HFF-Myc (cell line): ENCODE measurements around the gene VCP.

ENCODE experiments used
- DNase-seq: peaks from one replicate; pipeline ENCODE4 v3.0.0-alpha.2; 2011; ENCODE audit warnings: low read depth; ENCODE audit errors: extremely low read depth
- H3K4me3 ChIP-seq: replicated peaks from 2 replicates; pipeline ENCODE4 v1.5.1; 2011; ENCODE audit warnings: low read depth, mild to moderate bottlenecking, control low read depth, low read length
- TF ChIP-seq, protein P1 (sequence below): IDR thresholded peaks from 2 replicates; pipeline ENCODE4 v1.5.1; 2012; ENCODE audit warnings: mild to moderate bottlenecking, low read depth, low read length, control low read depth; ENCODE audit errors: missing control alignments

The VCP gene

DNA sequence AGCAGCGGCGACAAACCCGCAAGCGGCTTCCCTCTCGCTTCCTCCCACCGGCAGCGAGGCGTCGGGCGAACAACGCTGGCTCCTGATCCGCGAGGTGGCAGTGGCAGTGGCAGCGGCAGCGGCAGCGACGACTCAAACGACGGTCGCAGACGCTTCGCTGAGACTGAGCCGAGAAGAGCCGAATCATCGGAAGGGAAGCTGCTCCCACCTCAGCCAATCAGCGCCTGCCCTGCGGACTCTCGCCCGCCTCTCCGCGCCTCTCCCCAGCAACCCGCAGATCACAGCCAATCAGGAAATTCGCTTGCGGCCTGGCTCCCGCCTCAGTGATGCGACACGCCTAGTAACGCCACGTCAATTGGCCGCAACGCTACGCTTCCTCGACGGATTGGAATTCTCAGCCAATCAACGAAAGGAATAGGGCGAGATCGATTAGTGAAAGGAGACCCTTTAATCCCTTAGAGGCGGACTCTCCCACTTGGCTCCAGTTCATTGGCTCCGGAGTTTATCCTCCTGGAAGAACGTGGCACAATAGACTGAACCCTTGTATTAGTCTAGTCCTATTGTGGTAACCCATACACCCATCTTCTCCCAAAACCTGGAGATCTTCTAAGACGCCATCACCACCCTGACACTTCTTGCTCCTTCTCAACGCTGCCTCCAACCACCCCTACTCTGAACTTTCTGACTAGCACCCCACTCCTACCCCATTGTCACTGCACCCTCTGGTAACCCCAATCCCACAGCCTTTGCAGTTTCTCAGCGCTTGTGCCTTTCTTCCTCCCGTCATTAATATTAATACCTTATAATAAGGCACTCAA, at the start of gene VCP:
VCP (minus strand) TSS at position 165 of the 818 bp plus-strand sequence. CDS start 272 bp downstream, outside the sequence.
- TF ChIP-seq, protein P1, sequence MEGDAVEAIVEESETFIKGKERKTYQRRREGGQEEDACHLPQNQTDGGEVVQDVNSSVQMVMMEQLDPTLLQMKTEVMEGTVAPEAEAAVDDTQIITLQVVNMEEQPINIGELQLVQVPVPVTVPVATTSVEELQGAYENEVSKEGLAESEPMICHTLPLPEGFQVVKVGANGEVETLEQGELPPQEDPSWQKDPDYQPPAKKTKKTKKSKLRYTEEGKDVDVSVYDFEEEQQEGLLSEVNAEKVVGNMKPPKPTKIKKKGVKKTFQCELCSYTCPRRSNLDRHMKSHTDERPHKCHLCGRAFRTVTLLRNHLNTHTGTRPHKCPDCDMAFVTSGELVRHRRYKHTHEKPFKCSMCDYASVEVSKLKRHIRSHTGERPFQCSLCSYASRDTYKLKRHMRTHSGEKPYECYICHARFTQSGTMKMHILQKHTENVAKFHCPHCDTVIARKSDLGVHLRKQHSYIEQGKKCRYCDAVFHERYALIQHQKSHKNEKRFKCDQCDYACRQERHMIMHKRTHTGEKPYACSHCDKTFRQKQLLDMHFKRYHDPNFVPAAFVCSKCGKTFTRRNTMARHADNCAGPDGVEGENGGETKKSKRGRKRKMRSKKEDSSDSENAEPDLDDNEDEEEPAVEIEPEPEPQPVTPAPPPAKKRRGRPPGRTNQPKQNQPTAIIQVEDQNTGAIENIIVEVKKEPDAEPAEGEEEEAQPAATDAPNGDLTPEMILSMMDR: no peak
- peak within 1 kb of the TSS; percentile 91 for H3K4me3 ChIP-seq
- DNase-seq: peak; percentile 99

DNA sequence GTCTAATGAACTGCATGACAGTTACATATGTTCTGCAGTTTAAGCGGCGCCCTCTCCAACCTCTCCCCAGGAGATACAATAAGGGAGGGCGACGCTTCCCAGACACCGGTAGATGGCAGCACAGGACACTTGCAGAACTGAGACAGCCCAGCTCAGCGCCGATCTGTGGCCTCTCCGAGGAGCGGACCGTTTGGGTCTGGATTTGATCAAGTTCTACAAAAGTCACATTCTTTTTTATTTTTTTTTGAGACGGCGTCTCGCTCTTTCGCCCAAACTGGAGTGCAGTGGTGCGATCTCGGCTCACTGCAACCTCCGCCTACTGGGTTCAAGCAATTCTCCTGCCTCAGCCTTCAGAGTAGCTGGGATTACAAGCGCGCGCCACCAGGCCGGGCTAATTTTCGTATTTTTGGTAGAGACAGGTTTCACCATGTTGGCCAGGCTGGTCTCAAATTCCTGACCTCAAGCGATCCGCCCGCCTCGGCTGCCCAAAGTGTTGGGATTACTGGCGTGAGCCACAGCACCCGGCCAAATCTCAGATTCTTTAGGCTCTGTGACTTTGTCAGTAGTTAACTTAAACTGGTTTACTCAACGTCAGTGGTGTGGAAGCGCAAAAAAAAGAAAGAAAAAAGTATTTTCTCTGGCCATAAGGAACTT, 44.6 kb upstream of the VCP start:
- TF ChIP-seq, protein P1: peak; percentile 94
- peak overlapping the region; percentile 58 for H3K4me3 ChIP-seq
- peak; percentile 92 for DNase-seq

DNA sequence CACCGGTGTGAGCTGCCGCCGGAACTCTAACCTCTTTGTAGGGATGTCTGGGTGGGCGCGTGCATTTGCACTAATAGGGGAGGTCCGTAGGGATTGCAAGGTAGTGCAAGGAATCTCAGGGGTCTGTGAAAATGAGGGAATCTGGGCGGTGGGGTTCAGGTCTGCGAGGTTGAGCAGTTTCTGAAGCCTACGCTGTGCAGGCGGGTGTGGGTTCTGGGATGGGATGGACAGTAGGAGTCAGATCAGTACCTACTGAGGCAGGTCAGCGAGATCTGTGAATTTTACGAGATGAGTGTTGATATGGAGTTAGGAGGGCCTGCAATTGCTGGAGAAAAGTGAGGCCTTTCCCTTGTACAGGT, 44.1 kb upstream of the VCP start:
- peak overlapping the region; percentile 58 for H3K4me3 ChIP-seq
- no peak for DNase-seq

DNA sequence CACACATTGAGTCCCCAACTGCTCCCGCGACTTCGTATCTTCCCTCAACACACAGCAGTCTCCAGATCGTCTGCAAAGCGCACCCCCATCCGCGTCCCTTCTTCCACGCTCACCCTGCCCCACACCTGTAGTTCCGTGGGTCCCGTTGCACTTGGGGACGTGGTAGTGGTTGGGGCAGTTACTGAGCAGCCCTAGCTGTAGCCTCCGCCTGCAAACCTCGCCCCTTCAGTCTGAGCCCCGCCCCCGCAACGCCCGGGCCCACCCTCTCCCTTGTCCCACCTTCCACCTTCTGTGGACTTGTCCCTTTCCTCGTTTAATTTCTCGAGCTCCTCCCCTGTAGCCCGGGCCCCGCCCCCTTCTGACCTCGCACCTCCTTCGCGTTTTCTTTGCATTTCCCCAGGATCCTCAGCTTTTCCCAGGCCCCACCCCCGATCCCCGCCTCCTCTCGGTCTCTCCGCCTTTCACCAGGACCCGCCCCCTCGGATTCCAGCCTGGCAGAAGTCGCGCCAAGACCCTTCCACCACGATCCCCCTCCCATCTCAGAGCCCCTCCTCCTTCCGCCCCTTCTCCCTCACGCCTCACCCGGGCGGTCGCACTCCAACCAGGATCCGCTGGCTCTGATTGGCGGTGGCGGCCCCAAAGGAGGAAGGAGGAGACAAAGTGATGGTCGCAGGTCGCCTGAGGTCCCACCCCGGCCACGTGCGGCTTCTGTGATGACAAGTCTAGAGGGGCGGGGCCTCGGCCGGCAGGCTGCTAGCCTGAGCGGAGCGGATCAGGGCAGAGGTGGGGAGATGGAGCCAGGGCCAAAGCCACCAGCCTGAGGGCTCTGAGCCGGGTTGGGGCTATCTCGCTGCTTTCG, 43.5 kb upstream of the VCP start, which contains the start of gene ATOSB:
ATOSB (minus strand) TSS at position 183 of the 859 bp plus-strand sequence. CDS start 7,588 bp downstream, outside the sequence.
- TF ChIP-seq, protein P1: no peak
- peak within 1 kb of the TSS; percentile 58 for H3K4me3 ChIP-seq
- peak; percentile 86 for DNase-seq

More for the DNA sequence above, 44.1 kb upstream of the VCP start:
- TF ChIP-seq, protein P1: no peak

DNA sequence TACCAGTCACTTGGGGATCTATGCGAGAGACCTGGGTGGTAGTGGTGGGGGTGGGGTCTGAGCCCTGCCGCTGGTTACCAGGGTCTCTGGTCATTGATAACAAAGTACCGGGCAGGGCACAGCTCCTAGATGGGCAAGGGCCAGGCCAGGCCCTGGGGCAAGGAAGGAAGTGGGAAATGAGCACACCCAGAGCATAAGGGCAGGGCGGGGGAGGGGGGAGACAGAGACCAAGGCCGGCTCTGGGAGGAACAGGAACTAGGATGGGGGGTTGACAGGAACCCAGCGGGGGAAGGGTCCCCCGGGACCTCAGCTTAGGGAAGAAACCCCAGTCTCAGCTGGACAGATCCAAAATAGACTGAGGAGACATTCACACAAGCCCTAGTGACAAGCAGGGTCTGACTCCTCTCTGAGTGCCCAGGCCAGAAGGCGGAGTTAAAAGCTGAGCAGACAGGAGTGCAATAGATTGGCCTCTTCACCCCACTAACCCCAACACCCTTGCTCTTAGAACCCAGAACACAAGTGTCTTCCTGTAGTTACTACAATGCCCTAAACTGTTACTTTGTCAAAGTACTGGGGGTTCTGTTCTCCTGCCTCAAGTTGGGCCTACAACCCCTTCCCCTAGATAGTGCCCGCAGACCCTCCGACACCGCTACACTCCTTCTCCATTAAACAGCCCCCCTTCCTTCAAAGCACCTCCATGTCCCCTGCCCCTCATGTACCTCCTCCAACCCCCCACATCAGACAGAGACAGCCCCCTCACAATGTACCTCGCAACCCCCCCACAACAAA, 42.6 kb upstream of the VCP start:
- peak overlapping the region; percentile 58 for H3K4me3 ChIP-seq
- DNase-seq: no peak
- TF ChIP-seq, protein P1: no peak
